Sciatic nerve (tissue), 2 donors: ENCODE data around the gene CCT5. TPM values are rescaled to one million over a fixed set of nuclear protein-coding genes. Genes with fewer than 3 reads are reported as not detected.
"Not testable (repeated sequence)": the region's sequence is repeated elsewhere in the genome, so short reads cannot be mapped to it uniquely, and the experiment has no call there.

Source experiments
- ATAC-seq: fragments of 200-7000 bp; cut with Tn5 transposase; one replicate; pipeline ENCODE4 v1.9.1; 2020; ENCODE audit warnings: mild to moderate bottlenecking, moderate library complexity
- DNase-seq: peaks from one replicate; pipeline ENCODE4 v3.0.0-alpha.2; 2020; ENCODE audit warnings: low spot score
- intact Hi-C: fragments of 100-400 bp; cut with DNase I; formaldehyde crosslinking; loops from one replicate; pipeline ENCODE4 v1.14.2; 2022
- total RNA-seq: library from RNA; stranded (reverse); fragmentation: NEBNext Ultra II Directional; extraction: Animal tissue kit (Norgen Biotek cat#: 25700); gene quantifications from one replicate; pipeline ENCODE4 v1.2.1, GENCODE V29; 2021
- donor health status: DM: no; HTN: no; CAD: no.
- donor health status: DM: no; HTN: no; CAD: no.

The CCT5 gene
- total RNA-seq, 1 donor from 2014 or later, result 79.5 TPM

- ATAC-seq (no peak), DNase-seq (no peak)
- intact Hi-C loops, result no loop called here
Measured at GRCh38 chr5:10291692-10292339, 41.7 kb downstream of the CCT5 start.

GRCh38 chr5:10293907-10294662 lies 44.0 kb downstream of the CCT5 start:
- DNase-seq (peak; percentile 8), ATAC-seq (no peak)
- intact Hi-C loops, result no loop called here

- DNase-seq (no peak), ATAC-seq (no peak)
- intact Hi-C loops, result no loop called here
Measured at GRCh38 chr5:10295619-10296326, 45.7 kb downstream of the CCT5 start.

GRCh38 chr5:10297646-10298204 lies 47.6 kb downstream of the CCT5 start:
- ATAC-seq, result peak; percentile 30
- intact Hi-C loops, result no loop called here
- no peak for DNase-seq

- intact Hi-C loops, result no loop called here
- no peak for ATAC-seq
- no peak for DNase-seq
Measured at GRCh38 chr5:10300246-10300645, 50.2 kb downstream of the CCT5 start.

- ATAC-seq, result no peak
- no peak for DNase-seq
- intact Hi-C loops, result no loop called here
Measured at GRCh38 chr5:10301266-10301665, 51.2 kb downstream of the CCT5 start.

- intact Hi-C loops, result no loop called here
- ATAC-seq, result peak; percentile 35
- DNase-seq, result no peak
Measured at GRCh38 chr5:10301842-10302610, 51.9 kb downstream of the CCT5 start.

GRCh38 chr5:10303201-10303600 lies 53.1 kb downstream of the CCT5 start:
- ATAC-seq (no peak), DNase-seq (no peak)
- intact Hi-C loops, result no loop called here

GRCh38 chr5:10303699-10304170 lies 53.7 kb downstream of the CCT5 start:
- no peak for ATAC-seq
- intact Hi-C loops, result no loop called here
- DNase-seq, result no peak

GRCh38 chr5:10304932-10305331 lies 54.9 kb downstream of the CCT5 start:
- ATAC-seq (no peak), DNase-seq (no peak)
- intact Hi-C loops, result no loop called here

- intact Hi-C loops, result no loop called here
- DNase-seq (no peak), ATAC-seq (no peak)
Measured at GRCh38 chr5:10306114-10306513, 56.0 kb downstream of the CCT5 start.

- ATAC-seq (no peak), DNase-seq (no peak)
- intact Hi-C loops, result no loop called here
Measured at GRCh38 chr5:10306806-10307205, 56.7 kb downstream of the CCT5 start.

- intact Hi-C loops, result no loop called here
- peak; percentile 62 for ATAC-seq
- peak; percentile 64 for DNase-seq
Measured at GRCh38 chr5:10307206-10308148, 57.4 kb downstream of the CCT5 start, which contains the start of gene CMBL. TSS of gene CMBL (minus strand) at chr5:10307902. CDS start at chr5:10290762, 17,140 bp downstream.

- DNase-seq (no peak), ATAC-seq (no peak)
- intact Hi-C loops, result no loop called here
Measured at GRCh38 chr5:10308844-10309243, 58.8 kb downstream of the CCT5 start.

- DNase-seq (no peak), ATAC-seq (peak; percentile 43)
- intact Hi-C loops, result no loop called here
Measured at GRCh38 chr5:10310066-10310779, 60.1 kb downstream of the CCT5 start.

GRCh38 chr5:10310835-10311570 lies 60.9 kb downstream of the CCT5 start:
- ATAC-seq, DNase-seq, intact Hi-C loops: not testable (repeated sequence)
